T-helper 1 cell treated with Interleukin-12 subunit alpha and Interleukin-12 subunit beta and Interleukin-4 antibody, amounts not matched to agents 30 ng/mL and 1 ng/mL, for 36 hours (primary cell): Measurements from ENCODE around the gene PACRG. TPM values are rescaled to one million over a fixed set of nuclear protein-coding genes. Genes with fewer than 3 reads are reported as not detected.

Experiments used
- intact Hi-C: fragments of 100-400 bp; cut with micrococcal nuclease; formaldehyde crosslinking; loops from one replicate; pipeline ENCODE4 v1.15.1; 2024
- total RNA-seq: library from RNA; stranded (reverse); gene quantifications from 2 replicates; pipeline ENCODE4 v1.2.3, GENCODE V29; 2022

PACRG gene
- total RNA-seq, 1 donor from 2014 or later, result not detected

DNA sequence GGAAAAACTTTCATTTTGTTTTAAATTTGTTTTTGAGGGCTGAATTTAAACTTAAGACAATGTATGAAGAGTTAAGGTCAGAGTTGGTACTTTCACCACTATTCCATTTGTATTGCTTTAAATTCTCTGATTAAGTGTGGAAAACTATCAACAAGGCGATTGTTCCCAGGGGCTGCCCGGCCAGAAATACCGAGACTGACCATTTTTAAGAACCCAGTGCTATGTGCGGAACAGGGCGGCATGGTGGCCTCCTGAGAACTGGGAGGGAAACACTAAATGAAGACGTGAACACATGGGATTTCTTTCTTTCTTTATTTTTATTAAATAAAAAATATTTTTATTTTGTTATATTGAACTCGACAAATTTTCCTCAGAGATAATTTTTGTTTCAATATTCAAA is 465.6 kb downstream of the PACRG start:
- intact Hi-C loops, result no loop called here

DNA sequence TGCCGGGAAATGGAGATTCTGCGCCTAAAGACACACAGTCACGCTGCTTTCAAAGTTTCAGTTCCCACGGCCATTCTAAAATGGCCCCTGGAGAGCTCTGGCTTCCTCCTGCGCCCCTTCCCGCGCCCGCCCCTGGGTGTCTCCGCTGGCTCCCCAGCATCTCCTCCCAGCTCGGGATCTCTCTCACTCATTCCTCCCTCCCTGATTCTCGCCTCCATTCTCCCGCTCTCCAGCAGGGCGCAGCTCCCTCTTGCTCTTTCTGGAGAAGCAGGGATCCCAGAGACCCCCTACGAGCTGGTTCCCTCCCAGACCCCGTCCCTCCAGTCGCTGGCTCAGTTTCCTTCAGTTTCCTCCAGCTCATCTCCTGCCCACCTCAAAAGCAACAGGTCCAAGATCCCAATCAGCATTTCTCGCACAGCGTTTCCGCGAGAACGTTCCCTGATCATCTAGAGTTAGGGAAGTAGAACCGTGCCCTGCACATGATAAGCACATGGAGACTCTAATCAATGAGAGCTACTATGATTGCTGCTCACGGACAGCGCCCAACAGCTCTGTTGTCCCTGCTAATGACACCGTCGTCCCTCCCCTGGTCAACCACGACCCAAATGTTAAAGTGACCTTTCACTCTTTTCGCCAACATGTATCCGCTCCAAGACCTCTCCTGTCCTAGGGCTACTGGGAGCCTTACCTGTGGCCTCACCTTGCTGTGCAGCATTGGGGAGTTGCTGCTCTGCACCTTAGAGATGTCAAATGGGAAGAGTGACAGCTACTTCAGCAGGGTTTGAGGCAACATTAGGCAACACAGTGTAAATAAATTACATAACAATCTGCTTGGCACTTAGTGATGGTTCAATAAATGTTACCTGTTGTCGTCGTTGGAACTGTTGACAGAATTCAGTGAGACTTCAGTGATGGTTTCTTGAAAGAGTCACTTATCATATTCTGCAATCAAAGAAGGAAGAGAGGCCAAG is 468.2 kb downstream of the PACRG start:
- intact Hi-C loops, result no loop called here

DNA sequence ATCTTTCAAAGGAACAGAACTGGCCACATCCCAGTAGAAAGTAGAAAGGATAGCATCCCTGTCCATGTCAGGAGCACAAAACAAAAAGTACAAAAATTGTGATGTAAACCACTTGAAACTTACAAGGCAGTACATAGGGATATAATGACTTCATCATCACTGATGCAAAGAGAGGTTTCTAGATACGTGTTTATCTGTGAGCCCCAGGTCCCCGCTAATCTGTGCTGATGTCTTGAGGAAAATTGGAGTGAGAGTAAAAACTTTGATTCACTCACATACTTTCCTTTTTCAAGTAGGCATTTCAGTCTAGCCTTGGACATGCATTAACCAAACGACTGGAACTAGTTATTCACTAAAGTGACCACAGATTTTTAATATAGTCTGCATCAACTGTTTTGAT is 470.1 kb downstream of the PACRG start:
- intact Hi-C loops, result no loop called here

DNA sequence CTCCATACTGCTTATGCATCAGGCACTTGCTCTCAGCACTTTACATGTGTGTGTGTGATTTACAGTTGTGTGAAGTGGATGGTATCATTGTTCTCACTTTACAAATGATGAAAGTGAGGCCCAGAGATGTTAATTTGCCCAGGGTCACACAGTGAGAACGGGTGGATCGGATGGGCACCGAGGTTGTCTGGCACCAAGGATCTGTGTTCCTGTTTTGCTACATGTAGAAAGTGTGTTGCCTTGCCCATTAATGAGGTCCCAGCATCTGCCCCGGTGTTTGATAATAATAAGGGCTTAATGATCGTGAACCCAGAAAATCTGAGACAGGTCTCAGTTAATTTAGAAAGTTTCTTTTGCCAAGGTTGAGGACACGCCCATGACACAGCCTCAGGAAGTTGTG is 470.6 kb downstream of the PACRG start:
- intact Hi-C loops, result no loop called here

DNA sequence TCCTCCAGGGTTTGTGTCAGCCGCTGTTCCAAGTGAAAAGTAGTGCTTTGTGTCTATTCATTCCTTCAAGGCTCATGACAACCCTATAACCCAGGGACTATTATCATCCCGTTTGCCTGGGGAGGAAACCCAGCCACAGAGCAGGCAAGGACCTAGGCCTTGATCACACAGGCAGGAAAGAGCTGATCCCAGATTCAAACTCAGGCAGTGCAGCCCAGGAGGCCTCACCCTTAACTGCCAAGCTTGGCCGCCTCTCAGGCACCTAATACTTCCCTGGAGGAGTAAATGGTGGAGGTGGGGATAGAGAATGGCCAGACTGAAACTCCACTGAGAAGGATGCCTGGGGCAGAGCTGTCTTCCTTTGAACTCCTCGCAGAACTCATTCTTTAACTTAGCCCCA is 471.6 kb downstream of the PACRG start:
- intact Hi-C loops, result no loop called here

DNA sequence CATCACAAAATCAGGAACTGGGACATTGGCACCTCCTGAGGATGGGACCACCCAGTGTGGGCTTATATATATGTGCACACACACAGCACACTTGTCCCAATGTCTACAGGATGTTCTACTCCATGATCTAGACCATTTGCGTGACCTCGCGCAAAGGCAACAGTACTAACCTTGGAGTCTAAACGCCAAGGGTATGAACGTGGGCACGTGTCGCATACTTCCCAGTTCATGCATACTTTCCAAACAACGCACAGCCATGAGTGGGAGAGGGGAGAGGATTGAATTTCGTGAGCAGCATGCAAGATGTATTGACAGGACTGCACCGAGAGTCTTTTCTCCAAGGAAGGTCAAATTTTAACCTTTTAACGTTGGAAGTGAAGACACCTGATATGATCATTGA is 472.5 kb downstream of the PACRG start:
- intact Hi-C loops, result no loop called here

DNA sequence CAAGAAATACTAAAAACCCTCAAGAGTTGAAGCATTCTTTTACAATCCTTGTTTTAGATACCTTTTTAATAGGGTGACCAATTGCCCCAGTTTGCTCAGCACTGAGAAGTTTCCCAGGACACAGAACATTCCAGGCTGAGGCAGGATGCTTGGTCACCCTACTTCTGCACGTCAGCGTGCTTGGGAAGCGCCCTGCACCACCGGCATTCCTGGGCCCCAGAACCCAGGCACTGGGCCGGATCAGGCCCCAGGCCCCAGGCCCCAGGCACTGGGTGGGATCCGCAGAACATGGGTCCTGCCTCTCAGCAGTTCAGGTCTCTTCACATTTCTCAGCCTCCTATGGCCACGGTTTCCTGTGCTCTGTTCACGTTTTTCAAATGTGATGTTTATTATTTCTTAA is 472.9 kb downstream of the PACRG start:
- intact Hi-C loops, result no loop called here

DNA sequence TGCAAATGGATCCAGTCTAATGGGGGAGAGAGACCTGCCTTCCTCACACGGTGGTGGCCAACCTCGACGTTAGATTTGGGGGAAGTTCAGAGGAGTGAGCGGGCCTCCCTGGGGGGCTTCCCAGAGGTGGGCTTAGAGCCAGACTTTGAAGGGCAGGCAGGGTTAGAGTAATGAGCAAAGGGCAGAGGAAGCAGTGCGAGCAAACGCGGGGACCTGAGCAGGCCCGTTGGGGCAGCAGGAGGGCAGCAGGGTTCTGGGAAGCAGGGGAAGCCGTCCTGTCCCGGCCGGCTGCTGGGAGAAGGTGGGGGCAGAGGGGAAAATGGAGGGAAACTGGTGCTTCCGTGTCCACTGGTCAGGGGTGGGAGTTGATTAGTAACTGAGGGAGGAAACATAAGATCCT is 474.1 kb downstream of the PACRG start:
- intact Hi-C loops, result no loop called here

DNA sequence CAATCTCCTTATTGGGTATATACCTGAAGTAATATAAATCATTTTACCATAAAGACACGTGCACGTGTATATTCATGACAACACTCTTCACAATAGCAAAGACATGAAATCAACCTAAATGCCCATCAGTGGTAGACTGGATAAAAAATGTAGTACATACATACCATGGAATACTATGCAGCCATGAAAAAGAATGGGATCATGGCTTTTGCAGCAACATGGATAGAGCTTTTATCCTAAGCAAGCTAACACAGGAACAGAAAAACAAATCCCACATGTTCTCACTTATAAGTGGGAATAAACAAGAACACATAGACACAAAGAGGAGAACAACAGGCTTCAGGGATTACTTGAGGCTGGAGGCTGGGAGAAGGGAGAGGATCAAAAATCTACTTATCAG is 478.4 kb downstream of the PACRG start:
- intact Hi-C loops, result no loop called here

DNA sequence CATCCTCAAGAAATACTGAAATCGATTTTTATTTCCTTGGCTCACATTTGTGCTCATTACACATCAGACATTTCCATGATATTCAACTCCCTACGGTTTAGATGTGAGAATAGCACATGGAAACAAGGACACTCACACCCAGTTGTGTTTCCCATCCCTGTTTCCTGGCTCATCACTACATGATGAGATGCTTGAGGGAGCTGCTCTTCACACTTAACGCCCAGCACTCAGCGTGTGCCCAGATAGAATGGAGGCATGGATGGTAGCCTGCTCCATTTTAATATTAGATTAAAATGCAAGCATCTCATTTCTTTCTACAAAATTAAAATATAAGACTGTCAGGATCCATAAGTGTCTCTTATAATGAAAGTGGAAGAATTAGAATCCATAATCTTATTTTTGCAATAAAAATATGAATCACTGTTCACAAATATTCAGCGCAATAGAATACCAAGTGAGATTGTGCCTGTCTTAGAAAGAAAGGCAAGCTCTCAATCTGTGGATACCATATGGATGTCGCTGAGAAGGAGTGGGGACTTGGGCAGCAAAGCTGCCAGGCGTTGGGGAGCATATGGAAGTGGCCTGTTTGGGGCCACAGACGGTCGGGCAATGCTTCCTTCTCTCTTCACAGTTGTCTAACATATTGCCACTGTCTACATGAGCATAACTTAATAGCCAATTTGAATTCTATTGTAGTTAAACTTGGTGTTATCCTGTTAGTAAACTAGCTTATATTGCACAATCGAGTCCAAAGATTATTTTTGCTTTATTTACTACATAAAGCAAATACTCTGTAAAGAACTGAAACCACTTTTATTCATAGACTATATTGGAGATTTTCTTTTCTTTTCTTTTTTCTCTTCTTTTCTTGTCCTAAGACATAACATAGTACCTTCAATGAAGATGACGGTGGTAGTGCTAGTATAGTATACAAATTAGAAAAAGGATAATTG is 479.9 kb downstream of the PACRG start:
- intact Hi-C loops, result no loop called here

DNA sequence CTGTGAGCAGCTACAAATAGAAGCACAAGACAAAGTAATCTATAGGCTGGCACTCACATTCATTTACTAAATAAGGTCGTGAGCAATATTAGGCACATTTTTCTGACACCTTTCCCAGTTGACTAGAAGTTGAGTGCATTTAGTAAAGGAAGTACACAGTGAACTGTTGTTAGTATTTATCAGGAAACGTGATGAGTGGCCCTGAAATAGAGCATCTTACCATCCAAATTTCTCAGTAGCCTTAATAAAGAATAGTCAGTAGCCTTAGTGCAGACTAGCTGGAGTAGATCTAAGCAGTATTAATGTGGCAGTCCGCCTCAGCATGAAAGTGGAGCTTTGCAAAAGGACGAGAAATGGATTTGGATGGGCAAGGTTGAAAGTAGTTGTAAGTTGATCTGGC is 481.2 kb downstream of the PACRG start:
- intact Hi-C loops, result no loop called here

DNA sequence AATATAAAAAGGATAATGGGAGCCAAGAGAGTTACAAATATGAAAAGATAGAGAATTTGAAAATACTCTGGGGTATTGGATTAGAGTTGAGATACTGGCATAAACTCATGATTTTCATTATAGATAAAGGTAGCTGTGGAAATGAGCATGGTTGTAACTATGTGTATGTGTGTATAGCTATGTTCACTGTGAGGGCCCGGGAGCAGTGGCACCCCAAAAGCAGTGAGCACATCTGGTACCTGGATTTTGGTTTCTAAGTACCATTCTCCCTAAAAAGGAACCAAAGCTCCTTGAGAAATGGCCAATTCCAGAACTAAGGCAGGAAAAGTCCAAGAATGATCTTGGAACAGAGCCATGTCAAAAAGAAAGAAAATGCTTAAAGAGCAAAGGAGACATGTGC is 484.3 kb downstream of the PACRG start:
- intact Hi-C loops, result no loop called here

DNA sequence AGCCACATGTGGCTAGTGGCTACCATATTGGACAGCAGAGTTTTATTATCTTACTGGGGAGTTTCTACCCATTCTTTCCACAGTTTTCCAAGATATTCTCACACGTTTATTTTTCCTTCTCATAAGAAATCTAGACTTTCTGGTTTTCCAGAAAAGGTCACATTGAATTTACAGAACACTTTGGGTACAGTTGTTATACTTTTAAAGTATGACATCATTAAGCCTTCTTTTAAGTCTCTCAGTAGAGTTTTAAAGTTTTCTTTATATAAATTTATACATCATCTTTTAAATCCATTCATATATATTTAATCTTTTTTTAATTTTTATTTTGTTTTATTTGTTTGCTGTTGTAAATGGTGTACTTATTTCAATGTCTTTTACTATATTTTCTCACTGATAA is 486.5 kb downstream of the PACRG start:
- intact Hi-C loops, result no loop called here

DNA sequence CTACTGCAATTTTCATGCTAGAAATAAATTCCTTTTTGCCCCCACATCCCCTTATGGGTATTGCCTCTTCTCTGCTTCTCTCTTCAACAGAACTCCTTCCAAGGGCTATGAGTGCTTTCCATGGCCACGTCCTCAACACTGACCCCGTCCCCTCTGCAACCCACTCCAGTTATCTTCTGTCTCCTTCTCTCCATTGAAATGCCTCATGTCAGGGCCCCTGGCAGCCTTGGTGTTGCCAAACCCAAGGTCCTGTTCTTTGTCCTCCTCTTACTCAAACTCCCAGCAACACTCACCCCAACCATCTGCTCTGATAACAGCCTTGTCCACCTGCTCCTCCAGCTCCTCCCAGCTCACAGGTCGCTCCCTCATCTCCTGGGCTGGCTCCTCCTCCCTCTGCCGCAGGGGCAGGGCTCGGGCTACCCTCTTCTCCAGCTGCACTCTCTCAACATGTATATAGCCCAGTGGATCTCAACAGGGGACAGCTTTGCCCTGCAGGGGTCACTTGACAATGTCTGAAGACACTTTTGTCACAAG is 490.7 kb downstream of the PACRG start:
- intact Hi-C loops, result no loop called here

DNA sequence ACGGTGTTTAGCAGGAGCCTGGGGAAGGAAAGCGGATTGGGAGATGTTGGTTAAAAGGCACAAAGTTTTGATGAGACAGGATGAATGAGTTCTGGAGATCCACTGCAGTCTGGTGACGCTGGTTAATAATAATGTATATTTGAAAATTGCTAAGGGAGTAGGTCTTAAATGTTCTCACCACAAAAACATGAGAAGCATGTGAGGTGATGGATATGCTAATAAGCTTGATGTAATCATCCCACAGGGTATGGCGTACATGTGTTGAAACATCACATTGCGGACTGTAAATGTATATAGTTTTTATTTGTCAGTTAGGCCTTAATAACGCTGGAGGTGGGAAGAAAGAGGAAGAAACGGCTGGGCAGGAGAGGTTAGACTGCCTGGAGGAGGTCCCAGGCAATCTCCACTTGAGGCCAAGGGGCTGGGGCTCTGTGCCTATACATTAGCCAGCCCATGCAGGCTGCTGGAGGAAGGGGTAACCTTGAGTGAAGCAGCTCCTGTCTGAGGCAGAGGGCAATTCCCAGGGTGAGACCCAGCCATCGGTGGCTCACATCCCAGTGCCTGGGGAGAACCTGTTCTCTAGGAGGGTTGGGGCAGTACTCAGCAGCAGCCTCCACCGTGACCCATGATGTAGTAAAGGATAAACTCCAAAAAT is 498.5 kb downstream of the PACRG start:
- intact Hi-C loops, result no loop called here

DNA sequence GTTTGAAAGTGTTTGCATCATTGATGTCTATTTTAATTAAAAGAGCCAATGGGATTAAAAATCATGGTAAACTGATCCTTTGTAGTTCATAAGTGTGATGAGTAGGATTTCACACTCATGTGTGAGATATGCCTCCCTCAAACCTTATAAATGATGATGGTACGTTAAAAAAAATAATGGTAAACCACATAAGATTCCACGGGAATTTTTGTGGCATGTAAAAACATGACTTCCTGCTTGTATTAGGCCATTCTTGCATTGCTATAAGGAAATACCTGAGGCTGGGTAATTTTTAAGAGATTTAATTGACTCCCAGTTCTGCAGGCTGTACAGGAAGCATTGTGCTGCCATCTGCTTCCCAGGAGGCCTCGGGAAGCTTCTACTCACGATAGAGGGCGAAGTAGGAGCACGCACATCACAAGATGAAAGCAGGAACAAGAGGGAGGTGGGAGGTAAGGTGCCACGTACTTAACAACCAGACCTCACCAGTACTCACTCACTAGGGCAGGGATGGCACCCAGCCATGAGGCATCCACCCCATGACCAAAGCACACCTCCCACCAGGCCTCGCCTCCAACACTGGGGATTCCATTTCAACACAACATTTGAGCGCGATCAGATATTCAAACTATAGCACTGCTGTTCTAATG is 499.2 kb downstream of the PACRG start:
- intact Hi-C loops, result no loop called here

DNA sequence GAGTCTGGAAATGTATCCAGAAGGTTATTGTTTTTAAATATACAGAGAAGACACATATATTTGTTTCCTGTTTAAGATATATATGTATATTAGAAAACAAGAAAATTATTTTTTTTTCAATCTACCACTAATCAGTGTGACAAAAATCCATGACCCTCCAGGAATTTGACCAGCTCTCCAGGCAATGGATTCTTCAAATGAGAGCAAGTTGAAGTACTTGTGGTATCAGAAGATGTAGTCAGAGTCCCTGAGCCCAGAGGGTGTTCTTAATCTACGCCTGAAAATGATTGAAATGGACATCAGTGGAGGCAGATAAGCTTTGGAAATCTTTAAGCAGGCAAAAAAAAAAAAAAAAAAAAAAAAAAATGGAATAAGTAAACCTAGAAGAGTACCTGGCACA is 500.3 kb downstream of the PACRG start:
- intact Hi-C loops, result no loop called here

DNA sequence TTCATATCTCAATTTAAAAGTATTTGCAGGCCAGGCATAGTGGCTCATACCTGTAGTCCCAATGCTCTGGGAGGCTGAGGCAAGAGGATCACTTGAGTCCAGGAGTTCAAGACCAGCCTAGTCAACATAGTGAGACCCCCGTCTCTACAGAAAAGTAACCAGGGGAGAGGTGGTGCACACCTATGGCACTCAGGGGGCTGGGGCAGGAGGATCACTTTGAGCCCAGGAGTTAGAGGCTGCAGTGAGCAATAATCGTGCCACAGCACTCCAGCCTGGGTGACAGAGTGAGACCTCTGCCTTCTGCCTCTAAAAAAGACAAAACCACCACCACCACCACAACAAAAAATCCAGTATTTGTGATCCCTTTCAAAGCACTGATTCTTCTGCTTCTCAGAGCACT is 501.3 kb downstream of the PACRG start:
- intact Hi-C loops, result no loop called here

DNA sequence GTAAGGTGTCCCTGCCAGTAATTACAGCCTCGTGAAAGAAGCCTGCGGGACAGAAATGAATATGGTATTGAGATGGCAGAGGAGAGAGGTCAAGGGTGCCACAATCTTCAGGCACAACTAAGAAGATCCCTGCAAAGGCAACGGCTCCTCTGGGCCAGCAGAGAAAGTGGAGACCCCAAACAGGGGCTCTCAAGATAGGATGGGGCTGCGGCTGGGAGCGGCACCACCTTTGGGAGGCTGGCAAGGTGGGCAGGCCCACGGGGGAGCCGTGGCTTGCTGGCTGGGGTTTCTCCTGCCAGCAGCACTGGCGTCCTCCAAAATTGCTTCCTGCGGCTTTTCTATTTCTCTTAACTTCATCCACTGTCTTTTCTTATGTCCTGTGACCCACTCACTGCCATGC is 503.1 kb downstream of the PACRG start:
- intact Hi-C loops, result no loop called here

DNA sequence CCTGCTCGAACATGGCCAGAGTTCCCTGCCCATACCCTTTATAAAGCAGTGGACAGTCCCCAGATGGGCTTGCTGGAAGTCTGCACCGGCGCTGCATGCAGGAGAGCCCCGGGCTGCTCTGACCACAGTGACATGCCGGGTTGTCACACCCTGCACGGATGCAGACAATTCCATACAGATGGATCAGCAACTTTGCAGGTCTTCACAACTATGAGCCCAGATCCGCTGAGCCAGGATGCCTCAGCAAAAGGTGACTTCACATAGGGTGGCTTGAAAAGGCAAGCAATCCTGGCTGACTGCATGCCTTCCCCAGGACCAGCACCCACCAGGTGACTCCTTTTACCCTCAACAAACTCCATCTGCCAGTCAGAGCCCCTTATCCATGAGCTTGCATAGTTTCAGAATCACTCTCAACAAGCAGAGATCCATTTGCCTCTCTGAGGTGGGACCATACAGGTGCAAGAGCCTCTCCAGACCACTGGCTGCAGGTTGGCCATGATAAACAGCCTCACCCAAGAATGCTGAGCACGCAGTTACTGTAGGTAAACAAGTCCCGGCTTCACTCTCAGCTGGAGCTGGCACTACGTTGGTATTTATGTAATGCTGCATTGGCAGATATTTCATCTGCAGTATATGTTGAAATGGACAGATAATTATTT is 503.7 kb downstream of the PACRG start:
- intact Hi-C loops, result no loop called here
